H1 (cell line): Measurements from ENCODE around the gene SFXN2. TPM values are rescaled to one million over a fixed set of nuclear protein-coding genes. Genes with fewer than 3 reads are reported as not detected.

Source experiments
- BCL11A ChIP-seq, 2 experiments: IDR thresholded peaks; one replicate each; pipeline ENCODE4 v1.6.1; 2011; ENCODE audit warnings: low read depth in 2 of 2, low read length in 2 of 2, mild to moderate bottlenecking in 2 of 2
- CTCF ChIP-seq, 3 experiments: IDR thresholded peaks; 1 replicate in 2 of 3; 2 replicates in 1 of 3; pipeline versions ENCODE4 v1.5.1 to v1.6.1; 2011; ENCODE audit warnings: low read length in 3 of 3, mild to moderate bottlenecking in 3 of 3, inconsistent platforms in 2 of 3, low read depth in 1 of 3, moderate library complexity in 1 of 3; ENCODE audit not compliant: insufficient read depth in 1 of 3; ENCODE audit errors: control extremely low read depth in 1 of 3
- E2F6 ChIP-seq: IDR thresholded peaks from 2 replicates; pipeline ENCODE4 v1.6.1; 2012; ENCODE audit warnings: inconsistent platforms
- KDM1A ChIP-seq: fragments of 200-600, 300-600 bp; sonication (generic); IDR thresholded peaks from 2 replicates; pipeline ENCODE4 v1.7.1; 2016; ENCODE audit warnings: mild to moderate bottlenecking, low read length, borderline replicate concordance
- KDM4A ChIP-seq: IDR thresholded peaks from one replicate; pipeline ENCODE4 v1.7.1; 2012; ENCODE audit warnings: low read depth, mild to moderate bottlenecking, moderate library complexity, low read length, inconsistent platforms; ENCODE audit not compliant: severe bottlenecking
- PHF8 ChIP-seq: fragments of 200-600 bp; sonication (generic); conservative IDR thresholded peaks from 2 replicates; pipeline ENCODE4 v1.7.1; 2012; ENCODE audit warnings: low read depth, mild to moderate bottlenecking, inconsistent platforms, low read length, moderate library complexity
- POLR2A ChIP-seq, 2 experiments: IDR thresholded peaks; 1 replicate in 1 of 2; 2 replicates in 1 of 2; pipeline ENCODE4 v1.6.1; 2011; ENCODE audit warnings: low read depth in 2 of 2, low read length in 2 of 2, mild to moderate bottlenecking in 2 of 2; ENCODE audit errors: control extremely low read depth in 1 of 2
- POLR2AphosphoS5 ChIP-seq: IDR thresholded peaks from 2 replicates; pipeline ENCODE4 v1.6.1; 2011; ENCODE audit warnings: low read depth, low read length
- SAP30 ChIP-seq: fragments of 300-600 bp; sonication (generic); IDR thresholded peaks from 2 replicates; pipeline ENCODE4 v1.7.1; 2012; ENCODE audit warnings: low read length, moderate library complexity, mild to moderate bottlenecking, inconsistent platforms; ENCODE audit not compliant: insufficient read depth, insufficient replicate concordance
- SIN3A ChIP-seq, 2 experiments: IDR thresholded peaks in 1 of 2; conservative IDR thresholded peaks in 1 of 2; 2 replicates each; pipeline ENCODE4 v1.6.1; 2011 to 2012; ENCODE audit warnings: low read length in 2 of 2, improper control_type of control experiment in 1 of 2, low read depth in 1 of 2, mild to moderate bottlenecking in 1 of 2
- TAF1 ChIP-seq: IDR thresholded peaks from 2 replicates; pipeline ENCODE4 v1.6.1; 2011; ENCODE audit warnings: mild to moderate bottlenecking, low read depth, low read length
- YY1 ChIP-seq: IDR thresholded peaks from 2 replicates; pipeline ENCODE4 v1.6.1; 2011; ENCODE audit warnings: low read depth, mild to moderate bottlenecking, low read length
- ZNF274 ChIP-seq: IDR thresholded peaks from 2 replicates; pipeline ENCODE4 v1.7.0; 2012; ENCODE audit warnings: low read length, borderline replicate concordance; ENCODE audit errors: extremely low read depth
- polyA plus RNA-seq, 7 experiments: library from polyadenylated mRNA; depleted of rRNA in 3 of 7; stranded (reverse) in 5 of 7; unstranded in 2 of 7; fragments of >200 nt in 5 of 7; fragments of 200-250 nt in 2 of 7; gene quantifications; 1 replicate in 5 of 7; 2 replicates in 1 of 7; 4 replicates in 1 of 7; pipeline versions ENCODE4 v1.2.1 to v1.2.3, GENCODE V29; 2011 to 2013; ENCODE audit warnings: missing spikeins in 2 of 7, mixed read lengths in 2 of 7
- total RNA-seq: library from RNA; stranded (reverse); fragmentation: NEBNext Ultra II Directional; extraction: Animal tissue kit (Norgen Biotek cat#: 25700); gene quantifications from 2 replicates; pipeline ENCODE4 v1.2.1, GENCODE V29; 2021

SFXN2 gene
- total and polyA plus RNA-seq, 2 of the 8 experiments (the other 6 are each of a cell fraction or from before 2014, with no cell fraction given): 20.5 to 23.5 TPM

GRCh38 chr10:102714621-102715455 is at the start of gene SFXN2 (continued):
- peak in 2 of 3 experiments; percentile 6 to 10; a peak in 1 of 4 replicates for TF ChIP-seq CTCF (IDR thresholded peaks at IDR 0.05; ENCODE audit: control extremely low read depth in 1 of 3, insufficient read depth in 1 of 3, low read depth in 1 of 3, low read length in 3 of 3)
- TF ChIP-seq SIN3A (conservative IDR thresholded peaks at IDR 0.05 in 1 of 2, IDR thresholded peaks at IDR 0.05 in 1 of 2; ENCODE audit: low read depth in 1 of 2, low read length in 2 of 2): peak; percentile 51 to 61; a peak in 1 of 4 replicates
- no peak for TF ChIP-seq KDM1A
- TF ChIP-seq BCL11A (IDR thresholded peaks at IDR 0.05; ENCODE audit: low read depth in 2 of 2, low read length in 2 of 2): no peak
- TF ChIP-seq POLR2AphosphoS5: peak; percentile 82
- TF ChIP-seq E2F6: peak; percentile 62; the same call in 1 of the 2 replicates
- peak; percentile 50 for TF ChIP-seq SAP30
- no peak for TF ChIP-seq ZNF274
- 0 out of 2 replicates have a peak, but pooled peaks have one; percentile 4 for TF ChIP-seq YY1
- TF ChIP-seq KDM4A: peak; percentile 56
- TF ChIP-seq TAF1: peak; percentile 73
- TF ChIP-seq PHF8: peak; percentile 73
- peak; percentile 49 to 63; a peak in 2 of 3 replicates for TF ChIP-seq POLR2A (IDR thresholded peaks at IDR 0.05; ENCODE audit: control extremely low read depth in 1 of 2, low read depth in 2 of 2, low read length in 2 of 2)
